Bronchial epithelial cell (primary cell): ENCODE results near the gene GDF2. TPM values are rescaled to one million over a fixed set of nuclear protein-coding genes. Genes with fewer than 3 reads are reported as not detected.

Experiments used
- DNase-seq: peaks from one replicate; pipeline ENCODE4 v3.0.0-alpha.2; 2010; ENCODE audit warnings: low read depth
- FAIRE-seq: peaks from 2 replicates; lab custom pipeline; 2011; peaks lifted over from hg19 to GRCh38; lab: Jason Lieb, UNC
- H3K27me3 ChIP-seq: 2 replicates; pipeline ENCODE4 v1.5.1; 2011; ENCODE audit warnings: low read length; ENCODE audit not compliant: control insufficient read depth, insufficient read depth
- H3K36me3 ChIP-seq: 2 replicates; pipeline ENCODE4 v1.5.1; 2011; ENCODE audit warnings: low read length; ENCODE audit not compliant: control insufficient read depth, insufficient read depth
- H3K4me3 ChIP-seq: 2 replicates; pipeline ENCODE4 v1.5.1; 2011; ENCODE audit warnings: mild to moderate bottlenecking, low read depth, low read length, control low read depth
- CTCF ChIP-seq: IDR thresholded peaks from 2 replicates; pipeline ENCODE4 v1.5.1; 2011; ENCODE audit warnings: mild to moderate bottlenecking, moderate library complexity, low read length, control low read depth, inconsistent platforms; ENCODE audit not compliant: insufficient read depth, severe bottlenecking
- total RNA-seq: library from RNA; depleted of rRNA; stranded (reverse); fragments of >200 nt; gene quantifications from 2 replicates; pipeline ENCODE4 v1.2.1, GENCODE V29; 2014

GDF2 gene
- total RNA-seq, 1 donor from 2014 or later = not detected

DNA sequence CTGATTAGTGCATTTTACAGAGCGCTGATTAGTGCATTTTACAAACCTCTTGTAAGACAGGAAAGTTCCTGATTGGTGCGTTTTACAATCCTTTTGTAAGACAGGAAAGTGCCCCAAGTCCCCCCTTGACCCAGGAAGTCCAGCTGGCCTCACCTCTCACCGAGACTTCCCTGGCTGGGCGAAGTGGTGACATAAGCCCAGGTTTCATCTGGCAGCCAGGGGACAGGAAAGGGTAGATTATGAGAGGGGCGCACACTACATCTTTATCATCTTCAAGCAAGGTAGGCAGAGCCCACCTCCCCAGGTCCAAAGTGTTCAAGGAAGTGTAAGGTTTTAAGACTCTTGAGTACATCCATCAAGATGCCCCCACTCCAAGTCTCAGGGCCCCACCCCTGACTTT, 27.8 kb upstream of the GDF2 start:
- no peak overlapping the region for H3K4me3 ChIP-seq
- DNase-seq = no peak
- no peak for FAIRE-seq
- peaks cover 12% of the 10 kb centered on the region for H3K27me3 ChIP-seq
- no peaks in the 10 kb centered on the region for H3K36me3 ChIP-seq
- no peak for TF ChIP-seq CTCF

- no peak for TF ChIP-seq CTCF
- FAIRE-seq (no peak), DNase-seq (no peak)
- no peak overlapping the region for H3K4me3 ChIP-seq
- H3K36me3 ChIP-seq = no peaks in the 10 kb centered on the region
- H3K27me3 ChIP-seq = peaks cover 16% of the 10 kb centered on the region
Observed at GRCh38 chr10:47295411-47295810, 26.8 kb upstream of the GDF2 start.

GRCh38 chr10:47296156-47296894, 25.9 kb upstream of the GDF2 start:
- no peak for TF ChIP-seq CTCF
- Histone ChIP-seq H3K27me3 (peaks cover 25% of the 10 kb centered on the region), H3K36me3 (no peaks in the 10 kb centered on the region), H3K4me3 (no peak overlapping the region)
- FAIRE-seq = no peak
- DNase-seq = no peak

- no peak for DNase-seq
- H3K36me3 ChIP-seq = no peaks in the 10 kb centered on the region
- no peak for TF ChIP-seq CTCF
- H3K4me3 ChIP-seq = no peak overlapping the region
- FAIRE-seq = no peak
- H3K27me3 ChIP-seq = peaks cover 27% of the 10 kb centered on the region
Observed at GRCh38 chr10:47296941-47297340, 25.3 kb upstream of the GDF2 start.

- DNase-seq = no peak
- Histone ChIP-seq H3K27me3 (peaks cover 28% of the 10 kb centered on the region), H3K36me3 (no peaks in the 10 kb centered on the region), H3K4me3 (no peak overlapping the region)
- FAIRE-seq = no peak
- TF ChIP-seq CTCF = no peak
Observed at GRCh38 chr10:47297866-47298540, 24.3 kb upstream of the GDF2 start.
